Breast epithelium (tissue), 3 donors: ENCODE measurements around the gene DKKL1.

Experiments used
- POLR2A ChIP-seq: fragments of 450-650 bp; IDR thresholded peaks from one replicate; pipeline ENCODE4 v1.6.1; 2016; ENCODE audit warnings: antibody characterized with exemption, mild to moderate bottlenecking, moderate library complexity
- POLR2AphosphoS5 ChIP-seq, 3 donors: sonication (generic); formaldehyde crosslinking; IDR thresholded peaks; one replicate each; pipeline ENCODE4 v1.6.1; 2017; ENCODE audit warnings: antibody characterized with exemption in 3 of 3
- TF ChIP-seq, protein P1 (sequence below), 3 donors: fragments of 450-650 bp; IDR thresholded peaks; one replicate each; pipeline ENCODE4 v1.5.1; 2016 to 2017; ENCODE audit warnings: antibody characterized with exemption in 3 of 3, mild to moderate bottlenecking in 3 of 3, moderate library complexity in 3 of 3

DNA sequence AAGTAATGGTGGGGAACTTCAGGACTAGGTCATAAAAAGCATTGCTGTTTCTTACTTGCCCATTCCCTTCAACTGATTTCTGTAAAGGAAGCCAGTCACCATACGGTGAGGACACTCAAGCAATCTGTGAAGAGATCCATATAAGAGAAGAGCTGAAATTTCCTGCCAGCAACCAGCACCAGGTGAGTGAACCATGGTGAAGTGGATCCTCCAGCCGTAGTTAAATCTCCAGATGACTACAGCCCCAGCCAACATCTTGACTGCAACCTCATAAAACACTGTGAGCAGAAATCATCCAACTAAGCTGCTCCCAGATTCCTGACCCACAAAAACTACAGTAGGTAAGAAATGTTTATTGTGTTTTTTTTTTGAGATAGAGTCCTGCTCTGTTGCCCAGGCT, 34.9 kb upstream of the DKKL1 start:
- TF ChIP-seq, protein P1, sequence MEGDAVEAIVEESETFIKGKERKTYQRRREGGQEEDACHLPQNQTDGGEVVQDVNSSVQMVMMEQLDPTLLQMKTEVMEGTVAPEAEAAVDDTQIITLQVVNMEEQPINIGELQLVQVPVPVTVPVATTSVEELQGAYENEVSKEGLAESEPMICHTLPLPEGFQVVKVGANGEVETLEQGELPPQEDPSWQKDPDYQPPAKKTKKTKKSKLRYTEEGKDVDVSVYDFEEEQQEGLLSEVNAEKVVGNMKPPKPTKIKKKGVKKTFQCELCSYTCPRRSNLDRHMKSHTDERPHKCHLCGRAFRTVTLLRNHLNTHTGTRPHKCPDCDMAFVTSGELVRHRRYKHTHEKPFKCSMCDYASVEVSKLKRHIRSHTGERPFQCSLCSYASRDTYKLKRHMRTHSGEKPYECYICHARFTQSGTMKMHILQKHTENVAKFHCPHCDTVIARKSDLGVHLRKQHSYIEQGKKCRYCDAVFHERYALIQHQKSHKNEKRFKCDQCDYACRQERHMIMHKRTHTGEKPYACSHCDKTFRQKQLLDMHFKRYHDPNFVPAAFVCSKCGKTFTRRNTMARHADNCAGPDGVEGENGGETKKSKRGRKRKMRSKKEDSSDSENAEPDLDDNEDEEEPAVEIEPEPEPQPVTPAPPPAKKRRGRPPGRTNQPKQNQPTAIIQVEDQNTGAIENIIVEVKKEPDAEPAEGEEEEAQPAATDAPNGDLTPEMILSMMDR (IDR thresholded peaks at IDR 0.05), result no peak
- TF ChIP-seq POLR2A (no peak), POLR2AphosphoS5 (IDR thresholded peaks at IDR 0.05) (no peak)
